KOPT-K1 (cell line): ENCODE data around the gene CNGB1.

Source experiments
- H3K27ac ChIP-seq: fragments of 200-600 bp; sonication (generic); 2 replicates; pipeline ENCODE4 v1.5.1; 2016; ENCODE audit warnings: antibody characterized with exemption, mild to moderate bottlenecking, low read depth, low read length; ENCODE audit not compliant: poor library complexity, severe bottlenecking
- H3K36me3 ChIP-seq: fragments of 200-600 bp; sonication (generic); 2 replicates; pipeline ENCODE4 v1.5.1; 2017; ENCODE audit warnings: antibody characterized with exemption, mild to moderate bottlenecking, low read length, moderate library complexity; ENCODE audit not compliant: insufficient read depth
- H3K9me3 ChIP-seq: fragments of 200-600 bp; sonication (generic); 2 replicates; pipeline ENCODE4 v1.5.1; 2017; ENCODE audit warnings: antibody characterized with exemption, low read length, mild to moderate bottlenecking; ENCODE audit not compliant: insufficient read depth, poor library complexity, severe bottlenecking

The CNGB1 gene

GRCh38 chr16:57969451-57970123 is 1.3 kb downstream of the CNGB1 start:
- no peak overlapping the region for H3K27ac ChIP-seq
- H3K36me3 ChIP-seq, result no peaks in the 10 kb centered on the region
- no peaks in the 10 kb centered on the region for H3K9me3 ChIP-seq

- no peak overlapping the region for H3K27ac ChIP-seq
- no peaks in the 10 kb centered on the region for H3K9me3 ChIP-seq
- H3K36me3 ChIP-seq, result no peaks in the 10 kb centered on the region
Measured at GRCh38 chr16:57967916-57968315, 3.0 kb downstream of the CNGB1 start.

GRCh38 chr16:57966986-57967385 is 3.9 kb downstream of the CNGB1 start:
- H3K9me3 ChIP-seq, result no peaks in the 10 kb centered on the region
- no peaks in the 10 kb centered on the region for H3K36me3 ChIP-seq
- H3K27ac ChIP-seq, result no peak overlapping the region

GRCh38 chr16:57966204-57966771 is 4.6 kb downstream of the CNGB1 start:
- Histone ChIP-seq H3K36me3 (no peaks in the 10 kb centered on the region), H3K27ac (no peak overlapping the region), H3K9me3 (no peaks in the 10 kb centered on the region)

GRCh38 chr16:57964157-57964700 is 6.7 kb downstream of the CNGB1 start:
- Histone ChIP-seq H3K27ac (no peak overlapping the region), H3K36me3 (no peaks in the 10 kb centered on the region), H3K9me3 (no peaks in the 10 kb centered on the region)

GRCh38 chr16:57962756-57963155 is 8.2 kb downstream of the CNGB1 start:
- Histone ChIP-seq H3K36me3 (no peaks in the 10 kb centered on the region), H3K9me3 (no peaks in the 10 kb centered on the region), H3K27ac (no peak overlapping the region)

- H3K36me3 ChIP-seq, result no peaks in the 10 kb centered on the region
- H3K9me3 ChIP-seq, result no peaks in the 10 kb centered on the region
- no peak overlapping the region for H3K27ac ChIP-seq
Measured at GRCh38 chr16:57962046-57962445, 8.9 kb downstream of the CNGB1 start.

- H3K36me3 ChIP-seq, result no peaks in the 10 kb centered on the region
- no peaks in the 10 kb centered on the region for H3K9me3 ChIP-seq
- no peak overlapping the region for H3K27ac ChIP-seq
Measured at GRCh38 chr16:57961538-57961937, 9.4 kb downstream of the CNGB1 start.

- Histone ChIP-seq H3K9me3 (no peaks in the 10 kb centered on the region), H3K27ac (no peak overlapping the region), H3K36me3 (no peaks in the 10 kb centered on the region)
Measured at GRCh38 chr16:57960826-57961472, 10.0 kb downstream of the CNGB1 start.

- no peaks in the 10 kb centered on the region for H3K9me3 ChIP-seq
- no peaks in the 10 kb centered on the region for H3K36me3 ChIP-seq
- H3K27ac ChIP-seq, result no peak overlapping the region
Measured at GRCh38 chr16:57960310-57960709, 10.6 kb downstream of the CNGB1 start.

- Histone ChIP-seq H3K27ac (no peak overlapping the region), H3K9me3 (no peaks in the 10 kb centered on the region), H3K36me3 (no peaks in the 10 kb centered on the region)
Measured at GRCh38 chr16:57959804-57960203, 11.1 kb downstream of the CNGB1 start.

GRCh38 chr16:57959121-57959520 is 11.8 kb downstream of the CNGB1 start:
- H3K27ac ChIP-seq, result no peak overlapping the region
- H3K9me3 ChIP-seq, result no peaks in the 10 kb centered on the region

GRCh38 chr16:57958544-57958943 is 12.4 kb downstream of the CNGB1 start:
- Histone ChIP-seq H3K36me3 (no peaks in the 10 kb centered on the region), H3K27ac (no peak overlapping the region), H3K9me3 (no peaks in the 10 kb centered on the region)

More at GRCh38 chr16:57959121-57959520, 11.8 kb downstream of the CNGB1 start:
- H3K36me3 ChIP-seq, result no peaks in the 10 kb centered on the region

GRCh38 chr16:57957673-57958392 is 13.1 kb downstream of the CNGB1 start:
- no peaks in the 10 kb centered on the region for H3K9me3 ChIP-seq
- H3K27ac ChIP-seq, result no peak overlapping the region
- H3K36me3 ChIP-seq, result no peaks in the 10 kb centered on the region
